Right atrium auricular region (tissue), 2 donors: ENCODE data around the gene LHFPL2. TPM values are rescaled to one million over a fixed set of nuclear protein-coding genes. Genes with fewer than 3 reads are reported as not detected.

ENCODE experiments used
- DNase-seq: peaks from one replicate; pipeline ENCODE4 v3.0.0-alpha.2; 2019; ENCODE audit warnings: low spot score
- H3K27ac ChIP-seq, 2 donors: fragments of 200-600 bp; sonication (generic); 1 replicate in 1 of 2; 2 replicates in 1 of 2; pipeline ENCODE4 v1.5.1; 2016 to 2019
- H3K27me3 ChIP-seq, 2 donors: fragments of 200-600 bp; sonication (generic); one replicate each; pipeline versions ENCODE4 v1.5.1 to v1.6.0; 2017 to 2019
- H3K36me3 ChIP-seq: fragments of 200-600 bp; sonication (generic); one replicate; pipeline ENCODE4 v1.5.1; 2016
- H3K4me1 ChIP-seq, 2 donors: fragments of 200-600 bp; sonication (generic); one replicate each; pipeline versions ENCODE4 v1.5.1 to v1.6.0; 2017 to 2019
- H3K4me3 ChIP-seq, 2 donors: fragments of 200-600 bp; sonication (generic); 1 replicate in 1 of 2; 2 replicates in 1 of 2; pipeline ENCODE4 v1.5.1; 2017 to 2019; ENCODE audit warnings: mild to moderate bottlenecking in 1 of 2, moderate library complexity in 1 of 2
- H3K9me3 ChIP-seq, 2 donors: fragments of 200-600 bp; sonication (generic); one replicate each; pipeline ENCODE4 v1.5.1; 2019
- total RNA-seq, 2 donors: library from RNA; depleted of rRNA; stranded (reverse); fragments of >200 nt; gene quantifications; one replicate each; pipeline ENCODE4 v1.1.0, GENCODE V29; 2016
- TF ChIP-seq, protein P1 (sequence below), 2 donors: fragments of 200-600 bp; sonication (generic); IDR thresholded peaks; one replicate each; pipeline ENCODE4 v1.5.1; 2019; ENCODE audit warnings: antibody characterized with exemption in 2 of 2

The LHFPL2 gene
- total RNA-seq, 2 donors from 2014 or later = 9.9 to 15.9 TPM

DNA sequence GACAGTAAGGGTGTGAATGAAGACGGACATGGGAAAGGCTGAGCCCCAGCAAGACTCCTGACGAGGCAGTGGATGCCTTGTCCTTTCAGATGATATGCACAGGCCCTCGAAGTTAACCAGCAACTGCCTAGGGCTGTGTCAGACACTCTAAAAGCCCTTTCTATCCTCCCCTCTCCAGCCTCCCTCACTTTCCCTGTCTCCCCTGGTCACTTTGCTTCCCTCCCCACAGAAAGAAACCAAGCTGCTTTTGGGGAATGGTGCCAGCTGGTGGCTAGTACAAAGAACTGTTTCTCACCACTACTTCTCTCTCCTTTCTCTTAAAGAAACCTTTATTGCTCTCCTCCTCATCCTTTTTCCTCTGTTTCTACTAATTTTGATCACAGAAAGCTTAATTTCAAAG is 21.4 kb downstream of the LHFPL2 start:
- no peak overlapping the region for H3K4me3 ChIP-seq
- H3K36me3 ChIP-seq = peaks cover 6% of the 10 kb centered on the region
- H3K27me3 ChIP-seq = no peaks in the 10 kb centered on the region
- H3K4me1 ChIP-seq = peaks cover 0 to 56% of the 10 kb centered on the region in 2 donors
- TF ChIP-seq, protein P1, sequence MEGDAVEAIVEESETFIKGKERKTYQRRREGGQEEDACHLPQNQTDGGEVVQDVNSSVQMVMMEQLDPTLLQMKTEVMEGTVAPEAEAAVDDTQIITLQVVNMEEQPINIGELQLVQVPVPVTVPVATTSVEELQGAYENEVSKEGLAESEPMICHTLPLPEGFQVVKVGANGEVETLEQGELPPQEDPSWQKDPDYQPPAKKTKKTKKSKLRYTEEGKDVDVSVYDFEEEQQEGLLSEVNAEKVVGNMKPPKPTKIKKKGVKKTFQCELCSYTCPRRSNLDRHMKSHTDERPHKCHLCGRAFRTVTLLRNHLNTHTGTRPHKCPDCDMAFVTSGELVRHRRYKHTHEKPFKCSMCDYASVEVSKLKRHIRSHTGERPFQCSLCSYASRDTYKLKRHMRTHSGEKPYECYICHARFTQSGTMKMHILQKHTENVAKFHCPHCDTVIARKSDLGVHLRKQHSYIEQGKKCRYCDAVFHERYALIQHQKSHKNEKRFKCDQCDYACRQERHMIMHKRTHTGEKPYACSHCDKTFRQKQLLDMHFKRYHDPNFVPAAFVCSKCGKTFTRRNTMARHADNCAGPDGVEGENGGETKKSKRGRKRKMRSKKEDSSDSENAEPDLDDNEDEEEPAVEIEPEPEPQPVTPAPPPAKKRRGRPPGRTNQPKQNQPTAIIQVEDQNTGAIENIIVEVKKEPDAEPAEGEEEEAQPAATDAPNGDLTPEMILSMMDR (IDR thresholded peaks at IDR 0.05) = peak in 1 of 2 donors; percentile 37
- no peaks in the 10 kb centered on the region for H3K9me3 ChIP-seq
- no peak for DNase-seq
- no peak overlapping the region for H3K27ac ChIP-seq

DNA sequence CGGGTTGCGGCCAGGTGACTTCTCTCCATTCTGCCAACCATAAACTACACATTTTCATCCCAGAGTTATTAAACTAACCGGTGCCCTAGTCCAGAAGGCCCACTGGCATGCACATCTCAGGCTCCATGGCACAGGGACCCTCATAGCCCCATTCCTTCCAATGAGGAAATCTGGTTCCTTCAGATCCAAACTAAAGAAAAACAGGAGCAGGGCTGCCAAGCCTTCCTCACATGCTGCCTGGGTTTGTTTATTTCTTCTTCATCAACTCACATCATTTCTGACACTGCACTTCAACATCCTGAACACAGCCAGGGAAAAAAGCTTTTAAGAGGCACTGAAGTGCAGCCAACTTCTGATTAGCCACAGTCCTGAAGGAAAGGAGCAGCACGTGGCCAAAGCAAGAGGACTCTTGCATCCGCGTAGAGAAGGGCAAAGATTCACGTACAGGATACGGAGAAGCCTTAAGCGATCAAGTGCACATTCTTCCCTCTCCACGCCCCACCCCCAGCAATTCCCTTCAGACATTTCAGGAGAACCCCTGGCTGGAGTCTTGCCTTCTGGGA is 22.5 kb downstream of the LHFPL2 start:
- H3K27me3 ChIP-seq = no peaks in the 10 kb centered on the region
- no peak overlapping the region for H3K4me3 ChIP-seq
- peaks cover 0 to 56% of the 10 kb centered on the region in 2 donors for H3K4me1 ChIP-seq
- no peaks in the 10 kb centered on the region for H3K9me3 ChIP-seq
- no peak for DNase-seq
- H3K27ac ChIP-seq = no peak overlapping the region
- TF ChIP-seq, protein P1 (IDR thresholded peaks at IDR 0.05) = no peak
- H3K36me3 ChIP-seq = peaks cover under 1% of the 10 kb centered on the region

DNA sequence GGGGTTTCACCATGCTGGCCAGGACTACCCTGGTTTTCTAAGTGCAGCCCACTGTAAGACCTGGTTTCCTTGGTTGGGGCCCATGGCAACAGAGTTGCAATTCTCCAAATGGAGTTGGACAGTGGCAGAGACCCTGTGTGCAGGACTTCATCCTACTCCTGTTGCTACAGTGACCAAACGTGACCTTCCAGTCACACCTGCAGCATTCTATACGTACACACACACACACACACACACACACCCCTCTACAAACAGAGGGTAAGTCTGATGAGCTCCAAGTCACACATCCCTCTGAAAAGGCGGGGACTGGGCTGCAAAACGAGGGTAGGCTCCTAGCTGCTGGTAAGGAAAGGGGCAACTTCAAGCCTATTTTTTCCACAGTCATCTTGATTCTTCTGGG is 23.6 kb downstream of the LHFPL2 start:
- peaks cover 0 to 6% of the 10 kb centered on the region in 2 donors for H3K9me3 ChIP-seq
- DNase-seq = no peak
- H3K4me3 ChIP-seq = no peak overlapping the region
- no peak overlapping the region for H3K27ac ChIP-seq
- TF ChIP-seq, protein P1 (IDR thresholded peaks at IDR 0.05) = no peak
- H3K36me3 ChIP-seq = no peaks in the 10 kb centered on the region
- H3K4me1 ChIP-seq = peaks cover 0 to 53% of the 10 kb centered on the region in 2 donors
- H3K27me3 ChIP-seq = no peaks in the 10 kb centered on the region

DNA sequence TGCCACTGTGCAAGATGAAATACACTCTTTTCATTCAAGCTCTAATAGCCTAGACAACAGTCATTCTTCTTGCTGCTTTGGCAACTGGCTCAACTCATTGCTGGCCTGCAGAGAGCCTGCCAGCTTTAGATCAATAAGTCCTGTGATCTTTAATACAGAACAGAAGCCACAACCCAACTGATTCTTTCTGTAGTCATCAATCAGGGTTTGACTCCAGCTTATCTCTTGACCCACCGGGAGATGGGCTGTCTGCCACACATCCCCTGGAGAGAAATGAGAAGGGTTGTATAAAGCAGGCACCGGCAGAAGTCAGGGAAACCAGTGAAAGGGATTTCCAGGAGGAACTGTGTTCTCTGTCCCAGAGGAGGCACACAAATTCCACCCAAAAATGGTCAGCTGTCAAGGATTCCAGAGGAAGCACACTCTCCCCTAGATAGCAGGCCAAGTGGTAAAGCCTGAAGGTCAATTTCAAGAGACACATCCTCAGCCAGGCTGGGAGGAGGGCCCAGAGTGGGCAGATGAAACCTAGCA is 24.5 kb downstream of the LHFPL2 start:
- peaks cover 0 to 44% of the 10 kb centered on the region in 2 donors for H3K4me1 ChIP-seq
- no peak overlapping the region for H3K4me3 ChIP-seq
- no peaks in the 10 kb centered on the region for H3K36me3 ChIP-seq
- TF ChIP-seq, protein P1 (IDR thresholded peaks at IDR 0.05) = no peak
- peak overlapping the region in 1 of 2 donors; percentile 7 for H3K27ac ChIP-seq
- H3K27me3 ChIP-seq = no peaks in the 10 kb centered on the region
- H3K9me3 ChIP-seq = peaks cover 0 to 6% of the 10 kb centered on the region in 2 donors
- no peak for DNase-seq

DNA sequence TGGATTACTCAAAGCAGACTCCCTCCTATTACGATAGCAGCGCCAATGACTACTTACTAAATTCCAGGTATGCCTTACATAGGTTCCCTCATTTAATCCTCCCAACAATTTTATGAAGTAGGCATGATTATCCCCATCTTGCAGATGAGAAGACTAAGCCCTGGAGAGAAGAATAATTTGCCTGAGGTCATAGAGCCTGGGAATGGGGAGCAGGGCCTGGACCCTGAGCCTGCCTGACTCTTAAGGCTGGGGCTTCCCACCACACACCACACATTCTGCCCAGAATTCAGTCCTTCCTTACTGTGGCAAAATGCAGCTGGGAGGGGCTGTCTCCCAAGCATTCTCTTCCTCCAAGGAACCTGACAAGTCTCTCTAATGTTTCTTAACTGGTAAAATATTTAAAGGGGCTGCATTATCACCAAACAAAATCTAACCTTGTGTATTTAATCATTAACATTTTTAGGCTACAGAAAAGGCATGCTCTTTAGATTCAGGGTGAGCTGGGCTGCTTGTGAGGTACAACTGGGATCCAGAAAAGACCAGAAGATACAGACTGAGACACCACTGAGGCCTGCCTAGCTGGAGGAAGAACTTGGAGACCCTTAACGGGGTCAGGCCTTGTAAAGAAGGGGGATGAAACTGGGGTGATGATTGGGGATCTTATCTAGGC is 26.1 kb downstream of the LHFPL2 start:
- DNase-seq = no peak
- peaks cover 0 to 28% of the 10 kb centered on the region in 2 donors for H3K4me1 ChIP-seq
- no peaks in the 10 kb centered on the region for H3K36me3 ChIP-seq
- no peak overlapping the region for H3K4me3 ChIP-seq
- H3K9me3 ChIP-seq = peaks cover 0 to 6% of the 10 kb centered on the region in 2 donors
- no peaks in the 10 kb centered on the region for H3K27me3 ChIP-seq
- TF ChIP-seq, protein P1 (IDR thresholded peaks at IDR 0.05) = no peak
- H3K27ac ChIP-seq = no peak overlapping the region
